SK-N-SH (cell line): ENCODE data around the gene CBFB.

Experiments used
- EP300 ChIP-seq, 2 experiments: IDR thresholded peaks; 2 replicates each; pipeline versions ENCODE4 v1.4.0 to v1.6.1; 2012; ENCODE audit warnings: borderline replicate concordance in 1 of 2, low read depth in 1 of 2, low read length in 1 of 2
- SMC3 ChIP-seq: IDR thresholded peaks from 2 replicates; pipeline ENCODE4 v1.6.1; 2012; ENCODE audit warnings: low read depth, low read length, improper control_type of control experiment
- TF ChIP-seq, protein P1 (sequence below): fragments of 200-600 bp; sonication (generic); IDR thresholded peaks from 2 replicates; pipeline ENCODE4 v1.6.1; 2017; ENCODE audit warnings: antibody characterized with exemption, mild to moderate bottlenecking, moderate library complexity

- TF ChIP-seq, protein P1, sequence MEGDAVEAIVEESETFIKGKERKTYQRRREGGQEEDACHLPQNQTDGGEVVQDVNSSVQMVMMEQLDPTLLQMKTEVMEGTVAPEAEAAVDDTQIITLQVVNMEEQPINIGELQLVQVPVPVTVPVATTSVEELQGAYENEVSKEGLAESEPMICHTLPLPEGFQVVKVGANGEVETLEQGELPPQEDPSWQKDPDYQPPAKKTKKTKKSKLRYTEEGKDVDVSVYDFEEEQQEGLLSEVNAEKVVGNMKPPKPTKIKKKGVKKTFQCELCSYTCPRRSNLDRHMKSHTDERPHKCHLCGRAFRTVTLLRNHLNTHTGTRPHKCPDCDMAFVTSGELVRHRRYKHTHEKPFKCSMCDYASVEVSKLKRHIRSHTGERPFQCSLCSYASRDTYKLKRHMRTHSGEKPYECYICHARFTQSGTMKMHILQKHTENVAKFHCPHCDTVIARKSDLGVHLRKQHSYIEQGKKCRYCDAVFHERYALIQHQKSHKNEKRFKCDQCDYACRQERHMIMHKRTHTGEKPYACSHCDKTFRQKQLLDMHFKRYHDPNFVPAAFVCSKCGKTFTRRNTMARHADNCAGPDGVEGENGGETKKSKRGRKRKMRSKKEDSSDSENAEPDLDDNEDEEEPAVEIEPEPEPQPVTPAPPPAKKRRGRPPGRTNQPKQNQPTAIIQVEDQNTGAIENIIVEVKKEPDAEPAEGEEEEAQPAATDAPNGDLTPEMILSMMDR: no peak
- TF ChIP-seq SMC3 (no peak), EP300 (IDR thresholded peaks at IDR 0.05; ENCODE audit: borderline replicate concordance in 1 of 2, low read depth in 1 of 2, low read length in 1 of 2) (no peak)
Measured at GRCh38 chr16:67043420-67043819, 14.5 kb downstream of the CBFB start.
